CMK (cell line): ENCODE results near the gene TMLHE.
"Not testable (repeated sequence)": the region's sequence is repeated elsewhere in the genome, so short reads cannot be mapped to it uniquely, and the experiment has no call there.

Experiments
- DNase-seq: peaks from one replicate; pipeline ENCODE4 v3.0.0-alpha.2; 2010; ENCODE audit warnings: low read depth

Gene TMLHE

GRCh38 chrX:155491421-155491820 is 121.3 kb downstream of the TMLHE start:
- not testable (repeated sequence) for DNase-seq

GRCh38 chrX:155477136-155477535 is 135.6 kb downstream of the TMLHE start:
- not testable (repeated sequence) for DNase-seq

GRCh38 chrX:155466269-155466938 is 146.3 kb downstream of the TMLHE start:
- not testable (repeated sequence) for DNase-seq

GRCh38 chrX:155460501-155460900 is 152.3 kb downstream of the TMLHE start:
- not testable (repeated sequence) for DNase-seq

- not testable (repeated sequence) for DNase-seq
These were observed 154.3 kb downstream of the TMLHE start, which contains the start of gene F8A3 for GRCh38 chrX:155458471-155458870. TSS of gene F8A3 (minus strand) at chrX:155458620. CDS start at chrX:155458600, 20 bp downstream.

- DNase-seq: not testable (repeated sequence)
These were observed 154.8 kb downstream of the TMLHE start for GRCh38 chrX:155457761-155458447.

- no peak for DNase-seq
These were observed 171.7 kb downstream of the TMLHE start for GRCh38 chrX:155441097-155441496.
